ENCODE data around the gene RTP3. TPM values are rescaled to one million over a fixed set of nuclear protein-coding genes. Genes with fewer than 3 reads are reported as not detected.

RTP3 gene
- total and polyA plus RNA-seq, 2 experiments from 2014 or later, result 0.16 TPM; not detected in 1

- Mint-ChIP-seq H3K4me3 (no peak overlapping the region), H3K9me3 (peaks cover 26% of the 10 kb centered on the region), H3K4me1 (peaks cover 14% of the 10 kb centered on the region), H3K27me3 (ENCODE audit: insufficient read depth, low read depth, poor library complexity) (peaks cover 7% of the 10 kb centered on the region), H3K36me3 (ENCODE audit: low read depth) (peaks cover 19% of the 10 kb centered on the region), H3K27ac (no peak overlapping the region)
- Histone ChIP-seq H3K4me2 (no peak overlapping the region), H4K20me1 (replicated peaks; ENCODE audit: insufficient read depth) (no peaks in the 10 kb centered on the region), H3K4me1 (ENCODE audit: insufficient read depth) (peaks cover 9% of the 10 kb centered on the region), H3K79me2 (replicated peaks; ENCODE audit: insufficient read depth) (no peaks in the 10 kb centered on the region), H3K36me3 (ENCODE audit: insufficient read depth) (no peaks in the 10 kb centered on the region; the same call in 1 of the 2 replicates), H3K4me3 (no peak overlapping the region), H3K9me2 (ENCODE audit: insufficient read depth) (0 out of 2 replicates have a peak, but pooled peaks cover 6% of the 10 kb centered on the region), H2AFZ (peak overlapping the region; percentile 78; the same call in 1 of the 2 replicates), H3K27me3 (ENCODE audit: insufficient read depth) (no peaks in the 10 kb centered on the region), H3F3A (replicated peaks; ENCODE audit: low read depth) (no peaks in the 10 kb centered on the region), H3K27ac (ENCODE audit: low read depth) (no peak overlapping the region)
- TF ChIP-seq EZH2 (IDR thresholded peaks at IDR 0.05; ENCODE audit: low read depth, unreplicated experiment) (no peak), NANOG (IDR thresholded peaks at IDR 0.05; ENCODE audit: borderline replicate concordance) (no peak), ZNF462 (CRISPR knock-in tag; IDR thresholded peaks at IDR 0.05) (no peak), EZH2phosphoT487 (IDR thresholded peaks at IDR 0.05; ENCODE audit: unreplicated experiment) (no peak), ZNF114 (CRISPR knock-in tag; IDR thresholded peaks at IDR 0.05) (no peak)
- TF ChIP-seq, protein P1, sequence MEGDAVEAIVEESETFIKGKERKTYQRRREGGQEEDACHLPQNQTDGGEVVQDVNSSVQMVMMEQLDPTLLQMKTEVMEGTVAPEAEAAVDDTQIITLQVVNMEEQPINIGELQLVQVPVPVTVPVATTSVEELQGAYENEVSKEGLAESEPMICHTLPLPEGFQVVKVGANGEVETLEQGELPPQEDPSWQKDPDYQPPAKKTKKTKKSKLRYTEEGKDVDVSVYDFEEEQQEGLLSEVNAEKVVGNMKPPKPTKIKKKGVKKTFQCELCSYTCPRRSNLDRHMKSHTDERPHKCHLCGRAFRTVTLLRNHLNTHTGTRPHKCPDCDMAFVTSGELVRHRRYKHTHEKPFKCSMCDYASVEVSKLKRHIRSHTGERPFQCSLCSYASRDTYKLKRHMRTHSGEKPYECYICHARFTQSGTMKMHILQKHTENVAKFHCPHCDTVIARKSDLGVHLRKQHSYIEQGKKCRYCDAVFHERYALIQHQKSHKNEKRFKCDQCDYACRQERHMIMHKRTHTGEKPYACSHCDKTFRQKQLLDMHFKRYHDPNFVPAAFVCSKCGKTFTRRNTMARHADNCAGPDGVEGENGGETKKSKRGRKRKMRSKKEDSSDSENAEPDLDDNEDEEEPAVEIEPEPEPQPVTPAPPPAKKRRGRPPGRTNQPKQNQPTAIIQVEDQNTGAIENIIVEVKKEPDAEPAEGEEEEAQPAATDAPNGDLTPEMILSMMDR (conservative IDR thresholded peaks at IDR 0.05; ENCODE audit: low read depth in 2 of 2), result peak; percentile 77 to 81
- TF ChIP-seq, protein P2, sequence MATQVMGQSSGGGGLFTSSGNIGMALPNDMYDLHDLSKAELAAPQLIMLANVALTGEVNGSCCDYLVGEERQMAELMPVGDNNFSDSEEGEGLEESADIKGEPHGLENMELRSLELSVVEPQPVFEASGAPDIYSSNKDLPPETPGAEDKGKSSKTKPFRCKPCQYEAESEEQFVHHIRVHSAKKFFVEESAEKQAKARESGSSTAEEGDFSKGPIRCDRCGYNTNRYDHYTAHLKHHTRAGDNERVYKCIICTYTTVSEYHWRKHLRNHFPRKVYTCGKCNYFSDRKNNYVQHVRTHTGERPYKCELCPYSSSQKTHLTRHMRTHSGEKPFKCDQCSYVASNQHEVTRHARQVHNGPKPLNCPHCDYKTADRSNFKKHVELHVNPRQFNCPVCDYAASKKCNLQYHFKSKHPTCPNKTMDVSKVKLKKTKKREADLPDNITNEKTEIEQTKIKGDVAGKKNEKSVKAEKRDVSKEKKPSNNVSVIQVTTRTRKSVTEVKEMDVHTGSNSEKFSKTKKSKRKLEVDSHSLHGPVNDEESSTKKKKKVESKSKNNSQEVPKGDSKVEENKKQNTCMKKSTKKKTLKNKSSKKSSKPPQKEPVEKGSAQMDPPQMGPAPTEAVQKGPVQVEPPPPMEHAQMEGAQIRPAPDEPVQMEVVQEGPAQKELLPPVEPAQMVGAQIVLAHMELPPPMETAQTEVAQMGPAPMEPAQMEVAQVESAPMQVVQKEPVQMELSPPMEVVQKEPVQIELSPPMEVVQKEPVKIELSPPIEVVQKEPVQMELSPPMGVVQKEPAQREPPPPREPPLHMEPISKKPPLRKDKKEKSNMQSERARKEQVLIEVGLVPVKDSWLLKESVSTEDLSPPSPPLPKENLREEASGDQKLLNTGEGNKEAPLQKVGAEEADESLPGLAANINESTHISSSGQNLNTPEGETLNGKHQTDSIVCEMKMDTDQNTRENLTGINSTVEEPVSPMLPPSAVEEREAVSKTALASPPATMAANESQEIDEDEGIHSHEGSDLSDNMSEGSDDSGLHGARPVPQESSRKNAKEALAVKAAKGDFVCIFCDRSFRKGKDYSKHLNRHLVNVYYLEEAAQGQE (IDR thresholded peaks at IDR 0.05; ENCODE audit: unreplicated experiment), result no peak
- DNase-seq (ENCODE audit: low spot score), result peak; percentile 83
- ATAC-seq, result peak; percentile 92
Observed at GRCh38 chr3:46496746-46497555, 825 bp upstream of the RTP3 start.

All from GM23338 (cell line).